ENCODE results near the gene AGK. TPM values are rescaled to one million over a fixed set of nuclear protein-coding genes. Genes with fewer than 3 reads are reported as not detected.

The AGK gene
- total RNA-seq, 1 experiment from 2014 or later = 32.6 TPM

DNA sequence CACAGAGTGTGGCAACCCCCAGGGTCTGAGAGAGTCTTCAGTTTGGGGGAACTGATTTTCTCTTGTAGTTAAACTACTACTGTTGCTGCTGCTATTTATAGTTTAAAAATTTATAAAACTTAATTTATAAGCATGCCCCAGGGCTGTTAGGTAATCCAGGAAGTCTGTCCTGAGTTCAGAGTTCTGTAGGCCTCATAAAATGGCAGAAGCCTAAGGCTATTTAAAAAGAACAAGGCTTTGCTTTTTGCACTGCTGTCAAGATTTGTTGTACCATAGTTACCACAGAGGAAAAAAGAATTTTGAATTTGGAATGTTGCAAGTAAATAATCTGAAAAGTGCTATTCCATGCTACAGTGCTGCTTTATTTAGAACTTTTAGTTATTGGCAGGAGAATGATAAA lies 66.1 kb downstream of the AGK start:
- ATAC-seq = no peak
- no peaks in the 10 kb centered on the region; the same call in 1 of the 2 replicates for H3K36me3 ChIP-seq (ENCODE audit: control insufficient read depth, insufficient read depth, low read length)
- in situ Hi-C loops (cut with HindIII; ENCODE audit: low pct_unique_long_range_greater_than_20kb, low sequenced_read_pairs) (no loop called here), intact Hi-C loops (cut with micrococcal nuclease; ENCODE audit: unreplicated experiment) (no loop called here)
- no TSS peak for BruUV-seq (replicated peaks)
- no peaks in the 10 kb centered on the region for H3K27me3 ChIP-seq (ENCODE audit: control insufficient read depth, insufficient read depth, low read length)
- ChIA-PET CTCF (interaction anchor here (0.7 kb wide), 1 partner anchor 1598 kb away, joined by 3 read pairs; no protein-coding TSS in a partner anchor), POLR2A (no interaction called here)
- no peaks in the 10 kb centered on the region for H3K9me3 ChIP-seq (ENCODE audit: control insufficient read depth, insufficient read depth, low read depth, low read length)
- no peak overlapping the region for H3K27ac ChIP-seq (ENCODE audit: low read length)
- no peak overlapping the region for H3K4me3 ChIP-seq (ENCODE audit: low read depth in 2 of 2, low read length in 2 of 2)
- H3K4me1 ChIP-seq (ENCODE audit: control insufficient read depth, insufficient read depth, low read length) = no peaks in the 10 kb centered on the region
- no peak for TF ChIP-seq SIN3A (IDR thresholded peaks at IDR 0.05; ENCODE audit: borderline replicate concordance, insufficient read depth, low read depth, low read length)
- no peak for TF ChIP-seq CTCF (IDR thresholded peaks at IDR 0.05)
- no peak for TF ChIP-seq REST (IDR thresholded peaks at IDR 0.05; ENCODE audit: insufficient read depth in 1 of 2, low read depth in 2 of 2, low read length in 1 of 2)
- no peak for TF ChIP-seq TCF7L2 (IDR thresholded peaks at IDR 0.05; ENCODE audit: low read depth, low read length)
- no peak for DNase-seq (ENCODE audit: low read depth, low spot score)

DNA sequence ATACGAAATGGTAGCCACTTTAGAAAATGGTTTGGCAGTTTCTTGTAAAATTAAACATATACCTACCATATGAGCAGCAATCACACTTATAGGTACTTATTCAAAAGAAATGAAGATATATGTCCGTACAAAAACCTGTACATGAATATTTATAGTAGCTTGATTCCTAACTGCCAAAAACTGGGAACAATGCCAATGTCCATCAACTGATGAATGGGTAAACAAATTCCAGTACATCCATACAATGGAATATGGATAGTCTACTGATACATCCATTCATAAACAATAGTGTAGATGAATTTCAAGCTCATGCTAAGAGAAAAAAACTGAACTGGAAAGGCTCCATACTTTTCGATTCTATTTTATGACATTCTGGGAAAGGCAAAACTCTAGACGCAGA lies 68.5 kb downstream of the AGK start:
- ChIA-PET POLR2A (no interaction called here), CTCF (interaction anchor here (0.5 kb wide), 1 partner anchor 859 kb away, joined by 10 read pairs; no protein-coding TSS in a partner anchor)
- DNase-seq (ENCODE audit: low read depth, low spot score) = no peak
- intact Hi-C loops (cut with micrococcal nuclease; ENCODE audit: unreplicated experiment) = no loop called here
- in situ Hi-C loops (cut with HindIII; ENCODE audit: low pct_unique_long_range_greater_than_20kb, low sequenced_read_pairs) = no loop called here
- no peak overlapping the region for H3K27ac ChIP-seq (ENCODE audit: low read length)
- no peaks in the 10 kb centered on the region for H3K27me3 ChIP-seq (ENCODE audit: control insufficient read depth, insufficient read depth, low read length)
- BruUV-seq (replicated peaks) = no TSS peak
- H3K4me1 ChIP-seq (ENCODE audit: control insufficient read depth, insufficient read depth, low read length) = no peaks in the 10 kb centered on the region
- no peak for TF ChIP-seq CTCF (IDR thresholded peaks at IDR 0.05)
- no peak for TF ChIP-seq TCF7L2 (IDR thresholded peaks at IDR 0.05; ENCODE audit: low read depth, low read length)
- no peak for TF ChIP-seq SIN3A (IDR thresholded peaks at IDR 0.05; ENCODE audit: borderline replicate concordance, insufficient read depth, low read depth, low read length)
- TF ChIP-seq REST (IDR thresholded peaks at IDR 0.05; ENCODE audit: insufficient read depth in 1 of 2, low read depth in 2 of 2, low read length in 1 of 2) = no peak
- no peak for TF ChIP-seq POLR2AphosphoS5 (IDR thresholded peaks at IDR 0.05; ENCODE audit: low read depth, low read length)
- ATAC-seq = no peak
- H3K4me3 ChIP-seq (ENCODE audit: low read depth in 2 of 2, low read length in 2 of 2) = no peak overlapping the region
- H3K9me3 ChIP-seq (ENCODE audit: control insufficient read depth, insufficient read depth, low read depth, low read length) = no peaks in the 10 kb centered on the region
- H3K36me3 ChIP-seq (ENCODE audit: control insufficient read depth, insufficient read depth, low read length) = no peaks in the 10 kb centered on the region

Measured in Panc1 (cell line).